GM12865 (cell line): ENCODE results near the gene GLI3.

Experiments
- DNase-seq: peaks from one replicate; pipeline ENCODE4 v3.0.0; 2010; ENCODE audit warnings: low read depth
- H3K4me3 ChIP-seq: 2 replicates; pipeline ENCODE4 v1.5.1; 2011; ENCODE audit warnings: mild to moderate bottlenecking, low read depth, low read length, control low read depth
- CTCF ChIP-seq: IDR thresholded peaks from 2 replicates; pipeline ENCODE4 v1.5.1; 2011; ENCODE audit warnings: low read length, control low read depth, low read depth, inconsistent platforms; ENCODE audit not compliant: insufficient read depth; ENCODE audit errors: missing control alignments

The GLI3 gene

DNA sequence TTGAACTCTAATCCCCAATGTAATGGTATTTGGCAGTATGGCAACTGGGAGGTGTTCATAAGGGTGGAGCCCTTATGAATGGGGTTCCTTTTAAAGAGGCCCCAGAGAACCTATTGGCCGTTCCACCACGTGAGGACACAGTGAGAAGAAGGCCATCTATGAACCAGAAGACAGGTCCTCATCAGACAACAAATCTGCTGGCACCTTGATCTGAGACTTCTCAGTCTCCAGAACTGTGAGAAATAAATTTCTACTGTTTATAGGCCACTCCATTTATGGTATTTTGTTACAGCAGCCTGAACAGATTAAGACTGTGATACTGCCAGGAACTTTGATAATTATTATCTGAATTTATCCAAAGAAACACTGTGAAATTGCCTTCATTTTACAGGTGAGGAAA lies 132.3 kb downstream of the GLI3 start:
- no peak overlapping the region for H3K4me3 ChIP-seq
- no peak for TF ChIP-seq CTCF
- no peak for DNase-seq

DNA sequence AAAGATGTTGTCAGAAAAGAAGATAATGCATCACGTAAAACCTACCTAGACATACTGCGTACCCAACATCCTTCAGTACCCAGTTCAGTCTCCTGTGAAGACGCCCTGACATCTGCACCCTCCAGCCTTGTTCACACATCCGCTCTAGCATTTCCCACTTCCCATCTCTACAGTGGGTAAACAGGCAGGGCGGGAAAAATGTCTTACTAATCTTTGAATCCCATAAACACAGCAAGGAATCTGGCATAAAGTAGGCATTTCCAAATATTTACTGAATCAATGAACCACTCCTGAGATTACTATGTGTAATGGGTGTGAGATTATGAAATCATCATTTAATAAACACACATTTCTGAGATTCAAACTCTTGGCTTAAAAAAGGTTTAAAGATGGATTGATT lies 132.8 kb downstream of the GLI3 start:
- no peak for DNase-seq
- no peak overlapping the region for H3K4me3 ChIP-seq
- TF ChIP-seq CTCF = no peak

- no peak for TF ChIP-seq CTCF
- no peak for DNase-seq
- H3K4me3 ChIP-seq = no peak overlapping the region
Measured at GRCh38 chr7:42103456-42103855, 133.6 kb downstream of the GLI3 start.

GRCh38 chr7:42103020-42103419 lies 134.0 kb downstream of the GLI3 start:
- DNase-seq = no peak
- no peak overlapping the region for H3K4me3 ChIP-seq
- no peak for TF ChIP-seq CTCF

- no peak overlapping the region for H3K4me3 ChIP-seq
- TF ChIP-seq CTCF = no peak
- DNase-seq = no peak
Measured at GRCh38 chr7:42102301-42102700, 134.7 kb downstream of the GLI3 start.

DNA sequence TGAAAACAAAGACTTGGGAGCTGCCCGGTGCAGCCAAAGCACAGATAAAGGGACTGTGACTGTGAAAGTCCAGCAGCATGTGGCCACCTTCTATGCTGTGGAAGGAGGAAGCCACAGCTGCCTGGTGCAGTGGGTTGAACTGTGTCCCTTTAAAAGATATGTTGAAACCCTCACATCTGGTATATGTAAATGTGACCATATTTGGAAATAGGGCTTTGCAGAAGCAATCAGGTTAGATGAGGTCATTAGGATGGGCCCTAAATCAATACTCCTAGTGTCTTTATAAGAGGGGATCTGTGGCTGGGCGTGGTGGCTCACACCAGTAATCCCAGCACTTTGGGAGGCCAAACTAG lies 136.9 kb downstream of the GLI3 start:
- no peak for DNase-seq
- H3K4me3 ChIP-seq = no peak overlapping the region
- TF ChIP-seq CTCF = no peak

- no peak overlapping the region for H3K4me3 ChIP-seq
- DNase-seq = no peak
- no peak for TF ChIP-seq CTCF
Measured at GRCh38 chr7:42099470-42100155, 137.4 kb downstream of the GLI3 start.
